ENCODE measurements around the gene RFX1.
"Not testable (repeated sequence)": the region's sequence is repeated elsewhere in the genome, so short reads cannot be mapped to it uniquely, and the experiment has no call there.

Gene RFX1

GRCh38 chr19:14006085-14006765 lies at the start of gene RFX1:
Gene RFX1, minus strand, starts transcription at chr19:14006320. Its CDS starts 12,477 bp downstream, at chr19:13993843.
- peak; percentile 100 for DNase-seq

- DNase-seq: no peak
These were observed 49.3 kb upstream of the RFX1 start for GRCh38 chr19:14055396-14055795.

GRCh38 chr19:14054721-14055120 lies 48.6 kb upstream of the RFX1 start:
- no peak for DNase-seq

GRCh38 chr19:14054099-14054498 lies 48.0 kb upstream of the RFX1 start:
- DNase-seq: no peak

GRCh38 chr19:14053500-14053899 lies 47.4 kb upstream of the RFX1 start:
- no peak for DNase-seq

GRCh38 chr19:14053032-14053431 lies 46.9 kb upstream of the RFX1 start:
- no peak for DNase-seq

GRCh38 chr19:14052470-14052869 lies 46.4 kb upstream of the RFX1 start:
- DNase-seq: no peak

GRCh38 chr19:14051980-14052379 lies 45.9 kb upstream of the RFX1 start:
- no peak for DNase-seq

GRCh38 chr19:14050961-14051360 lies 44.8 kb upstream of the RFX1 start:
- not testable (repeated sequence) for DNase-seq

GRCh38 chr19:14050512-14050911 lies 44.4 kb upstream of the RFX1 start:
- no peak for DNase-seq

GRCh38 chr19:14048443-14049153 lies 42.5 kb upstream of the RFX1 start:
- peak; percentile 60 to 93 for DNase-seq

GRCh38 chr19:14047866-14048265 lies 41.7 kb upstream of the RFX1 start:
- not testable (repeated sequence) for DNase-seq

- DNase-seq: peak; percentile 63 to 73
These were observed 36.8 kb upstream of the RFX1 start for GRCh38 chr19:14042659-14043608.

GRCh38 chr19:14039181-14039580 lies 33.1 kb upstream of the RFX1 start:
- DNase-seq: no peak

GRCh38 chr19:14035706-14036105 lies 29.6 kb upstream of the RFX1 start:
- DNase-seq: no peak

GRCh38 chr19:14035159-14035558 lies 29.0 kb upstream of the RFX1 start:
- DNase-seq: not testable (repeated sequence)

- no peak for DNase-seq
These were observed 27.8 kb upstream of the RFX1 start for GRCh38 chr19:14033946-14034345.

- peak; percentile 45 to 59 for DNase-seq
These were observed 25.8 kb upstream of the RFX1 start, which contains the start of gene IL27RA for GRCh38 chr19:14031719-14032480. Gene IL27RA, plus strand, starts transcription at chr19:14031762. Its CDS starts 111 bp downstream, at chr19:14031873.

GRCh38 chr19:14030997-14031718 lies 25.0 kb upstream of the RFX1 start:
- no peak for DNase-seq

- no peak for DNase-seq
These were observed 22.8 kb upstream of the RFX1 start for GRCh38 chr19:14028901-14029300.

GRCh38 chr19:14027856-14028450 lies 21.8 kb upstream of the RFX1 start, which contains the start of gene RLN3:
Gene RLN3, plus strand, starts transcription at chr19:14028148. Its CDS starts 57 bp downstream, at chr19:14028205.
- DNase-seq: no peak
